Suppressor macrophage treated with lipopolysaccharide for 4 hours (primary cell): Measurements from ENCODE around the gene HSD17B10.
A peak's percentile ranks its signal among the peaks of the same experiment; 100 is the strongest.
"Not testable (repeated sequence)": the region's sequence is repeated elsewhere in the genome, so short reads cannot be mapped to it uniquely, and the experiment has no call there.

Source experiments
- DNase-seq: peaks from one replicate; pipeline ENCODE4 v3.0.0-alpha.2; 2020

The HSD17B10 gene

DNA sequence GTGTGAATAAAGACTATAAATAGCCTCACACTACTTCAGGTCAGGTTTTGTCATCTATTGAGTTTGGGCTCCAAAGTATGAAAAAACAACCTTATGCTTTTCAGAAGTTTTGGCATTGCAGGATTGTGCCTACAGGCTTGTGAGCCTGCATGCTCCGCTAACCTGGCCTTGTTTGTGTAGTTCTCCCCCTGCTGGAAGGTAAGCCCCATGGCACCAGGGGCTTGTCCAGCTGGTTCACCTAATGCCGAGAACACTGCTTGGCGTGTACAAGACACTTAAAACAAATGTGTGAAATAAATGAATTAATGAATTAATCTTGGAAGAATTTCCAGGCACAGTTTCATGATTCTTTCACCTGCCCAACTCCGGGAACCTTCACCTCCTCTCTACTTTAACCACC lies 1.8 kb upstream of the HSD17B10 start:
- DNase-seq, result peak; percentile 65

DNA sequence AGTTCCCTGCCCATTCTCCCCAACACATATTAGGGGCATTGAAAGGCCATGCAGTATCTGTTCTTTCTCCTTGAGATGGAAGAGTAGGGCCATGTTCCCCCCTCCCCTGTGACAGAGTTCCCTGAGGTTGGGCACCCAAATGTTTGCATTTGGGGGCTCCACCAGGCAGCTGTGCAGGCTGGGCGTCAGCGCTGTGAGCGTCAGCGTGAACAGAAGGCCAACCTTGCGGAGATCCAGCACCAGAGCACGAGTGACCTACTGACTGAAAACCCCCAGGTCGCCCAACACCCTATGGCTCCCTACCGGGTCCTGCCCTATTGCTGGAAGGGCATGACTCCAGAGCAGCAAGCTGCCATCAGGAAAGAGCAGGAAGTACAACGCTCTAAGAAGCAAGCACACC lies 3.9 kb downstream of the HSD17B10 start:
- no peak for DNase-seq

DNA sequence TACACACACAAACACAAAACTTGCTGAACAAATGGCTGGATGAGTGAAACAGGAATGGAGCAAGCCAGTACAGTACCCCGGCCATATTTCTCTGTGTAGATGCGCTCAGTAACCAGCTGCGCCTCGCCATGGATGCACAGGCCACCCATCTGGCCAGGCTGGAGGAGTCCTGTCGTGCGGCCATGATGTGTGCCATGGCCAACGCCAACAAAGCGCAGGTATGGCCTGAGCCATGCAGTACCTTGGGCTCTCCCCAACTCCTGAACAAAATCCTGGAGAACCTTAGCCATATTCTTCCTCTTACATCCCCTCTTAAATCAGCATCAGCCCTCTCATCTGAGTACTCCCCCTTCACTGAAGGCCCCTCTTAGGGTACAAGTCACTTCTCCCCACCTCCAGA lies 4.4 kb downstream of the HSD17B10 start:
- DNase-seq, result no peak

- no peak for DNase-seq
These were observed 11.3 kb downstream of the HSD17B10 start, which contains the start of gene RIBC1 for GRCh38 chrX:53422861-53423306. Gene RIBC1 (plus strand): TSS chrX:53422873. CDS start chrX:53426277, 3,404 bp downstream.

DNA sequence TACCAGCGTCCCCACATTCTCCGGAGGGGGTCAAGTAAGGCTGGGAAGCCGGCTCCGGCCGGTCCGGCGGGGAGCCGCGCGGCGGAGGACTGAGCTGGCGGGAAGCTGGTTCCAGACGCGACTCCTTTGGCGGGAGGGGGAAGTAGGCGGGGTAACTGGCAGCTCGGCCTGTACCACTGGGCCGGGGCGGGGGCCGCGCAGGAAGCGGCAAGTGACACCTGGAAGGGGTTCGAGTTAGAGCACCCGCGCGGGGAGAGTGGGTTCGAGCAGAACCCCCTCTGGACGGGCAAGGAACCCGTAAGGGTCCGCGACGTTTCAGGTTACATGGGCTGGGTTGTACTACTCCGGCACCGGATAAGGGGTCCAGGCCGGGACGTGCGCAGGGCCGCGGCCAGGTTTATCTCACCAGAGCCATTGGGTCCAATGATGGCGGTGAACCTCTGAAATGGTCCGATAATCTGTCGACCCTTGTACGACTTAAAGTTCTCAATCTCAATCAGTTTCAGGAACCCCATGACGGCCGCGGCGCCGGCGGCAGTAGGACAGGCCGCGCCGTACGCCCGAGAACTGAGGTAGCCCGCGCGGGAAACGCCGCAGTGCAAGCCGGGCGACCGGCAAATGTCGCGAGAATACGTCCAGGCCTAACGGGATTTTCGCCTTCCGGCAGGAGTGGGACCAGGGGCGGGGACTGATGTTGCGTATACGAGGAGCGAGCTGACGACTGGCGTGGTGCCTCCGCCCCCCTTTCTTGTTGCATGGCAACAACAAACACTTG lies 11.9 kb downstream of the HSD17B10 start, which contains the start of gene SMC1A:
SMC1A (minus strand) TSS at position 569 of the 775 bp plus-strand sequence; CDS start at position 515, 54 bp downstream.
- DNase-seq, result peak; percentile 96

DNA sequence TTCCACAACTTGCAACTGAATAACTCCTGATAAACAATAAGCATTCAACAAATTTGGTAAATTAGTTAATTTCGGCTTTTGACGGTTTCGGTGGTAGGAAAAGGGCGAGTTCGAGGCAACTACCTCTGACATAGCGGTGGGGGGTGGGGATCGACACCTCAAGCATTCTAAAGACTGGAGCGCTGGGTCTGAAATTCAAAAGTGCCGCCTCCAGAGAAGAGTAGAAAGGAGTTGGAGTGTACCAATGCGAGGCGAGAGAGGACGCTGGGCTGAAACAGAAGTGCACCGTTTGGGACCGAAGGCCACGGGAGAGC lies 12.4 kb downstream of the HSD17B10 start:
- no peak for DNase-seq

- no peak for DNase-seq
These were observed 13.0 kb downstream of the HSD17B10 start for GRCh38 chrX:53421125-53421524.

DNA sequence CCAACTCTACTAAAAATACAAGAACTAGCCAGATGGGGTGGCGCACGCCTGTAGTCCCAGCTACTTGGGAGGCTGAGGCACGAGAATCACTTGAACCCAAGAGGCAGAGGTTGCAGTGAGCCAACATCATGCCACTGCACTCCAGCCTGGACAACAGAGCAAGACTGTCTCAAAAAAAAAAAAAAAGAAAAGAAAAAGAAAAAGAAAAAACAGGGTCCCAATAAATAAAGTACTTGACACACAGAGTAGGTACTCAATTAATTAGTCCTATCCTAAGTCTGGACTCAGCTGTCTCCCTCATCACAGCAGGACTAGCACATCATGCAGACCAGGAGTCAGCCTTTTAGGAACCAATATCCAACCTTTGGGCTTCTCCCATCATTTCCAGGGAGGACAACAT lies 13.8 kb downstream of the HSD17B10 start:
- not testable (repeated sequence) for DNase-seq

DNA sequence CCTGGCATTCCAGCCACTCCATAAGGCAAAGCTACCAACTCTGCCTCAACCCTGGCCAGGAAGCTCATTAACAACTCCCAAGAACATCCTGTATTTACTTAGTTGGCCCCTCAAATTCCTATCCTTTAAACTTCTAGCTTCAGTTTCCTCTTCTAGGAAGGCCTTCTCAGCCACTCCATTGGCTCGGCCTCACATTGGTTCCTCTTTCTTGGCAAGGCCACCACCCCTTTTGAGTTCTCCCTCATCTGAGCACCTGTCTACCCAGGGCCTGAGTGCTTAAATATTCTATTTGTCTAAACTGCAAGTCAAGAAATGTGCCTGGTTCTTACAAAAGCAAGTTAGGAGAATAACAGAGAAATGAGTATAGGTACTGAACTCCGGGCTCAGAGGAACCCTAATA lies 21.7 kb downstream of the HSD17B10 start:
- DNase-seq, result no peak

DNA sequence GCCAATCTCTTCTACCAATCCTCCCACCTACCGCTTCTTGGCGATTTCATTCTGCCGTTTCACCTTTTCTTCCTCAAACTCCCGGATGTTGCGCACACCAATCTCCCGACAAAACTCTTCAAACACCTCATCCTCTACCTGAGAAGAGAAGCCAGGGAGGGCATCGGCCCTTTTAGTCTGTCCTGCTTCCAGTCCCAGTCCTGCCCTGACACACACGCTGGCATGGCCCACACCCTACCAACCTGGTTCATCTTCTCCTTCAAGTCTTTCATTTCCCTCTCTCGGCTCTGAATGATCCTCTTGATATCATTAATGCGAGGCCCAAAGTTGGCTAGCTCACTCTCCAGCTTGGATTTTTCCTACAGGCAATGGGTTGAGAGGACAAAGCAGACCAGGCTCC lies 30.6 kb downstream of the HSD17B10 start:
- no peak for DNase-seq

- DNase-seq, result no peak
These were observed 36.0 kb downstream of the HSD17B10 start for GRCh38 chrX:53398216-53398615.

DNA sequence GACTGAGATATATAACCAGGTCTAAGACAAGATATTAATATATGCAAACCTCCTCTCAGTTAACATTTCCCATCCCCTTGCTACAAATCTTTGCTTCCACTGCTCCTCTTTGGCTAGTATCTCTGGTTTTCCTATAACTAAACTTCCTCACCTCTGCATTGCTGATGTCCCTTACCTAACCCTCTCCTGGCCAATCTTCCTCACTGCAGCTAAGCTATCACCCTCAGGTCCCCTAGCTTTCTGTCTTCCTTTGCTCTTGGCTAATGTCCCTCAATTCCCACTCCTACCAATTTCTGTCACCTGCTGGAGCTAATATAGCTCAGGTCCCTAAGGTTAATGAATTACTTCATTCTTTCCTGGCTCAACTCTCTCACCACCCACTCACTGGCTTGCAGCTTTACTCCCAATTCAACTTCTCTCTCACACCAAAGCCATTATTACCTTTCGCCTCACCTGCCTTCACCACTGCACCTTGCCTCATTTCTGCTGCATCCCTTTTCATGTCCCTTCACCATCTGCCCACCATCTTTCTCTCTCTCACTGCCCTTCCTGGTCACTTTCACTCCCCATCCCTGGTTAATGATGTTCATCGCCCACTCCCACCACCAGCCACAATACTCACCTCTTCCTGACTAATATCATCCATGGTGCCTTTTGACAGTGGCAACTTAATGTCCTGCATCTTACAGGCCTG lies 38.4 kb downstream of the HSD17B10 start:
- no peak for DNase-seq

DNA sequence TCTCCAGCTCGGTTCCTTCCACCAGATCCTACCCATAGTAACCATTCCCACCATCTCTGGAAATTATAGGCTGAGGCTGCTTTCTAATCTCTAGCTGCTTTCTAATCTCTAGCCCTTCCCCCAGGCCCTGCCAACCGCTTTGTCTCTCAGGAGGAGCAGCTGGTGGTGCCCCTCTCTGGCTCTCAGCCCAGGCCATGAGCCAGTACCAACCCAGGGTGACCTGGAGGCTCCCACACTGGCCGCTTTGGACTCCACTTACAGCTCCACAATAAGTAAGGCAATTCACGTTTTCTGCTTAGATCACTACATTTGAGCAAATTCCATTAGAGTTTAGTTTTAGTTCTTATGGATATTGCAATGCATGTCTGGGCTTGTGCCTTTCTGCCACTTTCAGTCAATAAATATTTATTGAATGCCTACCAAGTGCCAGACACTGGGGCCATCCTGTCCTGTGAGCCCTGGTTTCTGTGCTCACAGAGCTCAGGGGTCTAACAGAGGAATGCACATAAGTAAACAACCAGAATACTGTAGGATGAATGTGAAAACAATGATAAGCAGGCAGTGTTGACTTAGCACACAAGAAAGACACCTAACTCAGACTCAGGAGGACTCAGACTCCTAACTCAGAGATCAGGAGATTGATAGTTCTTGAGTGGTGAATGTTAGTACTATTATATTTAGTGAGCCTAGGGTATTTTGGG lies 50.6 kb downstream of the HSD17B10 start:
- DNase-seq, result no peak
